K562 (cell line): ENCODE measurements around the gene ACTL10. TPM values are rescaled to one million over a fixed set of nuclear protein-coding genes. Genes with fewer than 3 reads are reported as not detected.

ENCODE experiments used
- ATAC-seq: fragments of 200-7000 bp; cut with Tn5 transposase; 3 replicates; pipeline ENCODE4 v1.9.1; 2020; ENCODE audit warnings: moderate library complexity
- BruUV-seq: library from RNA; stranded (reverse); fragments of 400-500 nt; replicated peaks from 2 replicates; lab custom pipeline; 2021; lab: Mats Ljungman, UMichigan
- CTCF ChIA-PET: fragments of 300-600 bp; formaldehyde crosslinking; extraction: SDS; loops from one replicate; lab custom pipeline; 2021; ENCODE audit warnings: low intra/inter-chr PET ratio; lab: Yijun Ruan, JAX
- POLR2A ChIA-PET: fragments of 300-600, 350-650 bp; sonication (Branson Sonifier 250); formaldehyde crosslinking; extraction: SDS; loops from one replicate; lab custom pipeline; 2021; ENCODE audit warnings: antibody characterized with exemption, inconsistent platforms; lab: Yijun Ruan, JAX
- DNase-seq, 4 experiments: peaks; one replicate each; pipeline versions ENCODE4 v3.0.0 to v3.0.0-alpha.2; 2011 to 2018; ENCODE audit warnings: low spot score in 3 of 4, mixed read lengths in 3 of 4; ENCODE audit errors: extremely low read depth in 1 of 4
- FAIRE-seq: peaks from 2 replicates; lab custom pipeline; 2011; peaks lifted over from hg19 to GRCh38; lab: Jason Lieb, UNC
- H2AFZ ChIP-seq: 2 replicates; pipeline ENCODE4 v1.6.0; 2011; ENCODE audit warnings: low read depth, low read length, control low read depth, inconsistent platforms
- H3K27ac ChIP-seq: fragments of 200-600 bp; 3 replicates; pipeline ENCODE4 v1.8.0; 2011; ENCODE audit warnings: low read depth, mild to moderate bottlenecking, control low read depth, inconsistent platforms, low read length, moderate library complexity, mixed read lengths; ENCODE audit errors: extremely low read depth
- H3K27me3 ChIP-seq, 2 experiments: fragments of 300-600 bp in 1 of 2; 2 replicates in 1 of 2; 3 replicates in 1 of 2; pipeline versions ENCODE4 v1.6.0 to v1.8.0; 2011; ENCODE audit warnings: inconsistent platforms in 2 of 2, low read length in 2 of 2, mild to moderate bottlenecking in 1 of 2, mixed read lengths in 1 of 2, moderate library complexity in 1 of 2; ENCODE audit not compliant: control insufficient read depth in 2 of 2, insufficient read depth in 2 of 2
- H3K36me3 ChIP-seq: fragments of 300-600 bp; 3 replicates; pipeline ENCODE4 v1.8.0; 2011; ENCODE audit warnings: mild to moderate bottlenecking, low read length, inconsistent platforms; ENCODE audit not compliant: control insufficient read depth, insufficient read depth
- H3K4me1 ChIP-seq, 2 experiments: fragments of 200-600 bp in 1 of 2; replicated peaks in 1 of 2; 2 replicates in 1 of 2; 3 replicates in 1 of 2; pipeline versions ENCODE4 v1.5.1 to v1.8.0; 2011; ENCODE audit warnings: inconsistent platforms in 2 of 2, low read length in 2 of 2, mild to moderate bottlenecking in 1 of 2, mixed read lengths in 1 of 2, moderate library complexity in 1 of 2; ENCODE audit not compliant: control insufficient read depth in 2 of 2, insufficient read depth in 2 of 2
- H3K4me2 ChIP-seq: 2 replicates; pipeline ENCODE4 v1.6.1; 2011; ENCODE audit warnings: low read length, control low read depth, inconsistent platforms, mixed read lengths; ENCODE audit not compliant: insufficient read depth
- H3K4me3 ChIP-seq: fragments of 200-600 bp; sonication (generic), shearing (Covaris generic); 2 replicates; pipeline ENCODE4 v1.5.1; 2016; ENCODE audit warnings: control low read depth, inconsistent platforms
- H3K79me2 ChIP-seq: fragments of 200-600 bp; 3 replicates; pipeline ENCODE4 v1.8.0; 2011; ENCODE audit warnings: low read length, inconsistent platforms; ENCODE audit not compliant: control insufficient read depth, insufficient read depth
- H3K9ac ChIP-seq, 2 experiments: 2 replicates each; pipeline versions ENCODE4 v1.6.0 to v1.6.1; 2011; ENCODE audit warnings: low read depth in 2 of 2, low read length in 2 of 2, control low read depth in 1 of 2, inconsistent platforms in 1 of 2, mild to moderate bottlenecking in 1 of 2, mixed read lengths in 1 of 2; ENCODE audit not compliant: insufficient read depth in 1 of 2
- H3K9me1 ChIP-seq: one replicate; pipeline ENCODE4 v1.6.0; 2011; ENCODE audit warnings: inconsistent platforms, mild to moderate bottlenecking, low read length, moderate library complexity; ENCODE audit not compliant: control insufficient read depth, insufficient read depth
- H3K9me3 ChIP-seq: replicated peaks from 2 replicates; pipeline ENCODE4 v1.5.1; 2011; ENCODE audit warnings: low read depth, low read length, inconsistent platforms; ENCODE audit not compliant: control insufficient read depth, insufficient read depth
- H4K20me1 ChIP-seq: replicated peaks from 2 replicates; pipeline ENCODE4 v1.6.1; 2011; ENCODE audit warnings: low read length, inconsistent platforms, mixed read lengths; ENCODE audit not compliant: control insufficient read depth, insufficient read depth
- EP300 ChIP-seq: IDR thresholded peaks from 2 replicates; pipeline ENCODE4 v1.6.1; 2012; ENCODE audit warnings: low read length, improper control_type of control experiment
- MECOM ChIP-seq: fragments of 250-450 bp; sonication (Bioruptor Pico); IDR thresholded peaks from 2 replicates; pipeline ENCODE4 v1.8.0; 2022; ENCODE audit warnings: inconsistent platforms
- NFATC3 ChIP-seq: fragments of 450-650 bp; IDR thresholded peaks from 2 replicates; pipeline ENCODE4 v1.6.1; 2017; ENCODE audit warnings: mild to moderate bottlenecking
- NR2F6 ChIP-seq: fragments of 450-650 bp; formaldehyde crosslinking; IDR thresholded peaks from 2 replicates; pipeline ENCODE4 v1.4.0; 2020; ENCODE audit warnings: mild to moderate bottlenecking
- NR4A1 ChIP-seq, 2 experiments: fragments of 250-450 bp in 1 of 2; fragments of 450-650 bp in 1 of 2; sonication (Bioruptor Pico) in 1 of 2; IDR thresholded peaks; 2 replicates each; pipeline versions ENCODE4 v1.4.0 to v1.6.1; 2016 to 2020; ENCODE audit warnings: mild to moderate bottlenecking in 2 of 2, missing compliant biosample characterization in 1 of 2, missing genetic modification characterization in 1 of 2, moderate library complexity in 1 of 2
- RHOXF2B ChIP-seq: fragments of 250-450 bp; sonication (Bioruptor Pico); conservative IDR thresholded peaks from 2 replicates; pipeline ENCODE4 v1.5.1; 2021
- TCF7L2 ChIP-seq: fragments of 150-350 bp; IDR thresholded peaks from 2 replicates; pipeline ENCODE4 v1.6.1; 2016; ENCODE audit warnings: low read depth, mild to moderate bottlenecking, low read length, moderate library complexity
- YBX1 ChIP-seq: fragments of 450-650 bp; IDR thresholded peaks from 2 replicates; pipeline ENCODE4 v1.7.1; 2016; ENCODE audit warnings: mild to moderate bottlenecking
- ZBTB7A ChIP-seq: IDR thresholded peaks from 2 replicates; pipeline ENCODE4 v1.6.1; 2011; ENCODE audit warnings: low read depth, mild to moderate bottlenecking, low read length, moderate library complexity, borderline replicate concordance; ENCODE audit not compliant: control insufficient read depth
- ZNF354B ChIP-seq: fragments of 250-450 bp; sonication (Bioruptor Pico); IDR thresholded peaks from 2 replicates; pipeline ENCODE4 v1.4.0; 2020
- ZNF644 ChIP-seq: fragments of 200-800 bp; sonication (Bioruptor generic); IDR thresholded peaks from 2 replicates; pipeline ENCODE4 v1.6.1; 2016; ENCODE audit warnings: low read depth, missing genetic modification characterization, missing compliant biosample characterization
- ZNF668 ChIP-seq: fragments of 250-450 bp; sonication (Bioruptor Pico); IDR thresholded peaks from 2 replicates; pipeline ENCODE4 v1.8.0; 2022; ENCODE audit warnings: mild to moderate bottlenecking, inconsistent platforms
- WGBS: fragments of 100-300 bp; shearing (Covaris generic); methylation state at CpG from one replicate; pipeline ENCODE4 v1.1.6; 2016; ENCODE audit warnings: low coverage, mixed read lengths; ENCODE audit not compliant: insufficient coverage; ENCODE audit errors: missing lambda C conversion rate; 5-methylcytosine and 5-hydroxymethylcytosine counted together
- in situ Hi-C: fragments of 300-500 bp; cut with MboI; formaldehyde crosslinking; loops from 4 replicates; pipeline ENCODE4 v1.15.0; 2018; ENCODE audit warnings: inconsistent platforms, mixed read lengths
- intact Hi-C: fragments of 100-400 bp; cut with micrococcal nuclease; formaldehyde crosslinking; loops from 2 replicates; pipeline ENCODE4 v1.14.2; 2022
- polyA plus RNA-seq, 8 experiments: library from polyadenylated mRNA; depleted of rRNA in 4 of 8; stranded (reverse) in 5 of 8; unstranded in 3 of 8; fragments of >200 nt; fragmentation: Nextera tagmentation in 2 of 8; fragmentation: Illumina TruSeq in 1 of 8; extraction: Ambion mirVana in 2 of 8; extraction: Trizol in 1 of 8; gene quantifications; 2 replicates each; pipeline versions ENCODE4 v1.2.1 to v1.2.3, GENCODE V29; 2011 to 2014; ENCODE audit warnings: inconsistent platforms in 1 of 8, missing spikeins in 1 of 8
- total RNA-seq, 7 experiments: library from RNA; depleted of rRNA in 6 of 7; stranded (reverse); fragments of >200 nt in 6 of 7; fragmentation: Illumina TruSeq in 2 of 7; extraction: Trizol in 2 of 7; gene quantifications; 2 replicates each; pipeline versions ENCODE4 v1.2.1 to v1.2.3, GENCODE V29; 2011 to 2021; ENCODE audit warnings: low replicate concordance in 1 of 7
- TF ChIP-seq, protein P1 (sequence below): sonication (generic); formaldehyde crosslinking; IDR thresholded peaks from 2 replicates; pipeline ENCODE4 v1.8.0; 2022; ENCODE audit warnings: missing genetic modification reagents, mild to moderate bottlenecking, borderline replicate concordance
- TF ChIP-seq, protein P2 (sequence below), 3 experiments: fragments of 200-800 bp in 1 of 3; fragments of 250-450 bp in 1 of 3; fragments of 450-650 bp in 1 of 3; sonication (Bioruptor Pico) in 1 of 3; sonication (Bioruptor generic) in 1 of 3; formaldehyde crosslinking in 1 of 3; IDR thresholded peaks; 2 replicates each; pipeline versions ENCODE4 v1.6.1 to v1.8.0; 2016 to 2022; ENCODE audit warnings: mild to moderate bottlenecking in 2 of 3, missing genetic modification characterization in 2 of 3, missing compliant biosample characterization in 1 of 3, moderate library complexity in 1 of 3

The ACTL10 gene
- total and polyA plus RNA-seq, 9 of the 15 experiments (the other 6 are each of a cell fraction or from before 2014, with no cell fraction given): 0.07 to 0.14 TPM; not detected in 7

DNA sequence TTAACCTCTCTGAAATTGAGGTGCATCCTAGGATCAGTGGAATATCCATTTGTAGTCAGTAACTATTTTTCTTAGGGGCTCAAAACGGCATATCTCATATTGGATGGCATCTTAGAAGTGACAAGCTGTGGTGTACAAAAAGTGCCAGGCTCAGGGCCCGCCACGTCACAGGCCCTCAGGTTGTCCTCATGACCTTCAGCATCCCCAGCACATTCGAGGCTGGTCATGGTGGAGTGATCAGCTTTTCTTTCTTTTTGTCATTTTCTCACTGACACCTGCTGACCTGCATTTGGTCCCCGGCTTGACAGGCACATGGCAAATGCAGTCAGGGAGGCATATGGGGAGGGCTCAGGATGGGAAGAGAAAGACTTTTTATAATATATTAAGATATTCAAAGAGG lies 26.5 kb downstream of the ACTL10 start:
- TF ChIP-seq TCF7L2 (no peak), NR2F6 (CRISPR knock-in tag) (no peak), ZNF354B (CRISPR knock-in tag) (no peak), EP300 (no peak), NR4A1 (CRISPR knock-in tag; IDR thresholded peaks at IDR 0.05) (no peak), NR4A1 (tag; IDR thresholded peaks at IDR 0.05) (no peak), ZNF668 (CRISPR knock-in tag) (no peak), YBX1 (no peak), RHOXF2B (CRISPR knock-in tag) (no peak), NFATC3 (no peak), ZNF644 (tag) (no peak), MECOM (CRISPR knock-in tag) (no peak), ZBTB7A (no peak)
- TF ChIP-seq, protein P1, sequence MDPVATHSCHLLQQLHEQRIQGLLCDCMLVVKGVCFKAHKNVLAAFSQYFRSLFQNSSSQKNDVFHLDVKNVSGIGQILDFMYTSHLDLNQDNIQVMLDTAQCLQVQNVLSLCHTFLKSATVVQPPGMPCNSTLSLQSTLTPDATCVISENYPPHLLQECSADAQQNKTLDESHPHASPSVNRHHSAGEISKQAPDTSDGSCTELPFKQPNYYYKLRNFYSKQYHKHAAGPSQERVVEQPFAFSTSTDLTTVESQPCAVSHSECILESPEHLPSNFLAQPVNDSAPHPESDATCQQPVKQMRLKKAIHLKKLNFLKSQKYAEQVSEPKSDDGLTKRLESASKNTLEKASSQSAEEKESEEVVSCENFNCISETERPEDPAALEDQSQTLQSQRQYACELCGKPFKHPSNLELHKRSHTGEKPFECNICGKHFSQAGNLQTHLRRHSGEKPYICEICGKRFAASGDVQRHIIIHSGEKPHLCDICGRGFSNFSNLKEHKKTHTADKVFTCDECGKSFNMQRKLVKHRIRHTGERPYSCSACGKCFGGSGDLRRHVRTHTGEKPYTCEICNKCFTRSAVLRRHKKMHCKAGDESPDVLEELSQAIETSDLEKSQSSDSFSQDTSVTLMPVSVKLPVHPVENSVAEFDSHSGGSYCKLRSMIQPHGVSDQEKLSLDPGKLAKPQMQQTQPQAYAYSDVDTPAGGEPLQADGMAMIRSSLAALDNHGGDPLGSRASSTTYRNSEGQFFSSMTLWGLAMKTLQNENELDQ (CRISPR knock-in tag): no peak
- TF ChIP-seq, protein P2, sequence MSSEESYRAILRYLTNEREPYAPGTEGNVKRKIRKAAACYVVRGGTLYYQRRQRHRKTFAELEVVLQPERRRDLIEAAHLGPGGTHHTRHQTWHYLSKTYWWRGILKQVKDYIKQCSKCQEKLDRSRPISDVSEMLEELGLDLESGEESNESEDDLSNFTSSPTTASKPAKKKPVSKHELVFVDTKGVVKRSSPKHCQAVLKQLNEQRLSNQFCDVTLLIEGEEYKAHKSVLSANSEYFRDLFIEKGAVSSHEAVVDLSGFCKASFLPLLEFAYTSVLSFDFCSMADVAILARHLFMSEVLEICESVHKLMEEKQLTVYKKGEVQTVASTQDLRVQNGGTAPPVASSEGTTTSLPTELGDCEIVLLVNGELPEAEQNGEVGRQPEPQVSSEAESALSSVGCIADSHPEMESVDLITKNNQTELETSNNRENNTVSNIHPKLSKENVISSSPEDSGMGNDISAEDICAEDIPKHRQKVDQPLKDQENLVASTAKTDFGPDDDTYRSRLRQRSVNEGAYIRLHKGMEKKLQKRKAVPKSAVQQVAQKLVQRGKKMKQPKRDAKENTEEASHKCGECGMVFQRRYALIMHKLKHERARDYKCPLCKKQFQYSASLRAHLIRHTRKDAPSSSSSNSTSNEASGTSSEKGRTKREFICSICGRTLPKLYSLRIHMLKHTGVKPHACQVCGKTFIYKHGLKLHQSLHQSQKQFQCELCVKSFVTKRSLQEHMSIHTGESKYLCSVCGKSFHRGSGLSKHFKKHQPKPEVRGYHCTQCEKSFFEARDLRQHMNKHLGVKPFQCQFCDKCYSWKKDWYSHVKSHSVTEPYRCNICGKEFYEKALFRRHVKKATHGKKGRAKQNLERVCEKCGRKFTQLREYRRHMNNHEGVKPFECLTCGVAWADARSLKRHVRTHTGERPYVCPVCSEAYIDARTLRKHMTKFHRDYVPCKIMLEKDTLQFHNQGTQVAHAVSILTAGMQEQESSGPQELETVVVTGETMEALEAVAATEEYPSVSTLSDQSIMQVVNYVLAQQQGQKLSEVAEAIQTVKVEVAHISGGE (CRISPR knock-in tag; IDR thresholded peaks at IDR 0.05): no peak
- Histone ChIP-seq H3K4me1 (peaks cover 19 to 21% of the 10 kb centered on the region in 2 experiments), H3K27me3 (no peaks in the 10 kb centered on the region), H3K9ac (no peak overlapping the region), H3K27ac (no peak overlapping the region), H3K79me2 (no peaks in the 10 kb centered on the region), H3K4me3 (no peak overlapping the region), H3K9me3 (no peaks in the 10 kb centered on the region), H3K9me1 (no peaks in the 10 kb centered on the region), H3K36me3 (no peaks in the 10 kb centered on the region), H4K20me1 (no peaks in the 10 kb centered on the region), H2AFZ (no peak overlapping the region), H3K4me2 (no peak overlapping the region)
- in situ Hi-C loops (no loop called here), intact Hi-C loops (no loop called here)
- BruUV-seq: no TSS peak
- FAIRE-seq: no peak
- DNase-seq: no peak
- WGBS: 59% methylated on average over 5 of the region's 5 CpGs
- ChIA-PET CTCF (no interaction called here), POLR2A (interaction anchor here (0.5 kb wide), 1 partner anchor 28 kb away, joined by 5 read pairs; no protein-coding TSS in a partner anchor)
- no peak for ATAC-seq
